Globus pallidus (tissue), 1 donor: ENCODE results near the gene PLD2.
"Not testable (repeated sequence)": the region's sequence is repeated elsewhere in the genome, so short reads cannot be mapped to it uniquely, and the experiment has no call there.

ENCODE experiments used
- DNase-seq: peaks from one replicate; pipeline ENCODE4 v3.0.0-alpha.2; 2015; ENCODE audit warnings: low spot score

PLD2 gene

DNA sequence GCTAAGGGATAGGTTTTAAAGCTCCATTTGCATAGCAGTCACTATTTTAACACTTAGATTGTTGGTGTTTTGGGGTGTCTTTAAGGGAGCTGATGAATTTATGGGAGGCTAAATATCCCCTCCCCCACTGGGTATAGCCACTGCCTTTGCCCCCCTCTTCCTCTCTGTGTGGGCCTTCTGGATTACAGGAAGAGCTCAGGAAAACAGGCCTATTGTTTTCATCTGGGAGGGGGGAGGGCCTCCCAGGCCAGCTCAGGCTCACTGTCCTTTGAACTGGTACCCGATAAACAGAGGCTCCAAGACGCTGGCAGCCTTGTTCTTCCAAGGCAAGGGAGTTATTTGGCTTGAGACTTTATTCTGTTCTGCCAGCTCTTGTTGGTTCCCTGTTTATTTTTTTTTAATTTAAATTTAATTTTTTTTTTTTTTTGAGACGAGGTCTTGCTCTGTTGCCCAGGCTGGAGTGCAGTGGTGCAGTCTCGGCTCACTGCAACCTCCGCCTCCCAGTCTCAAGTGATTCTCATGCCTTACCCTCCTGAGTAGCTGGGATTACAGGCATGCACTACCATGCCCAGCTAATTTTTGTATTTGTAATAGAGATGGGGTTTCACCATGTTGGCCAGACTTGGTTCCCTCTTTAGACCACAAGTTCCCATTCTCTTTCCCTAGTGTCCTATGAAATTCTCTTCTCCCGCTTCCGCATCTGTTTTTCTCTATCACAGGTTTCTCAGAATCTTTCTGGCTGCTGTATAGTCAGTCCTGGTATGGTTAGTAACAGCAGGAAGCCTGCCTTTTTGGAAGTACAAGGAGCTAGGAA is 51.3 kb downstream of the PLD2 start:
- DNase-seq, result peak; percentile 98

- peak; percentile 69 for DNase-seq
Measured at GRCh38 chr17:4858882-4859260, 51.9 kb downstream of the PLD2 start.

GRCh38 chr17:4859816-4860625 is 53.1 kb downstream of the PLD2 start:
- peak; percentile 77 for DNase-seq

GRCh38 chr17:4860651-4861050 is 53.7 kb downstream of the PLD2 start:
- DNase-seq, result no peak

DNA sequence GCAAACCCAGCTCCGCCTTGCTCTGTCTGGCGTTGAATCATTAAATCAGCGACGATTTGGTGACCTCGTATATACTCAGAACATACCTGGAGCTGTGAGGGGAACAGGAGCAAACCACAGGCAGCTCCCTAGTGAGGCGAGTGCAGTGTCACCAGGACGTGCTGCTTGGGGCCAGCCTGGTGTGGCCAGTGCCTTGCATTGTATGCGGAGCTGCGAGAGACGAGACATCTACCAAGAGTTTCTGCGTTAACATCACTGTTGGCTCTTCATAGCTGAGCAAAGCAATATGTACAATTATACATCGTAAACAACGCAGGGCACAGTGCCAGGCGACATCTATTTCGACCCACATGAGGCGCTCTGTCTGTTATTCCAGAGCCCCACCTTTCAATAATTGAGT is 54.1 kb downstream of the PLD2 start:
- DNase-seq, result peak; percentile 54

GRCh38 chr17:4862720-4863119 is 55.8 kb downstream of the PLD2 start:
- DNase-seq, result no peak

DNA sequence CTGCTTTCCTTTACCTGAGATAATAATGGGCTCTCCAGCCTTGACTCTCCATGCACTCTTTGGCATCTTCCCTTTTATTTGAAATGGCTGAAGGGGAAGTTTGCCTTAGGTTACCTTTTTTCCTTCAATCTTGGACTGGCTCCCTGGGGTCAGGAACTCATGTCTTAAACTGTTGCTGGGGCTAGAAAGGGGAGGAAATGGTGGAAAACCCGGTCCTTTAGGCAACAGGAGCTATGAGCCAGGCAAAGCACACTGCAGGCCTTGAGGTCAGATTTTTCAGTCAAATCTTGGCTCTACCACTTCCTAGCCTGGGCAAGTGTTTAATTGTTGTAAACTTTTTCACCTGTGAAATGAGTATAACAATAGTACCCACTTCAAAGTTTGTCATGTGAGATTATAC is 56.4 kb downstream of the PLD2 start:
- DNase-seq, result no peak

DNA sequence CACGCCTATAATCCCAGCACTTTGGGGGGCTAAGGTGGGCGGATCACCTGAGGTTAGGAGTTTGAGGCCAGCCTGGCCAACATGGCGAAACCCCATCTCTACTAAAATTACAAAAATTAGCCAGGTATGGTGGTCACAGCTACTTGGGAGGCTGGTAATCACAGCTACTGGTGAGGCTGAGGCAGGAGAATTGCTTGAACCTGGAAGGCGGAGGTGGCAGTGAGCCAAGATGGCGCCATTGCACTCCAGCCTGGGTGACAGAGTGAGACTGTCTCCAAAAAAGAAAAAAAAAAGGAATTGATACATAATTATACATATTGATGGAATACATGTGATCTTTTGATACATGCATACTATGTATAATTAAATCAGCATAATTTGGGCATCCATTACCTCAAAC is 60.6 kb downstream of the PLD2 start:
- DNase-seq, result not testable (repeated sequence)

DNA sequence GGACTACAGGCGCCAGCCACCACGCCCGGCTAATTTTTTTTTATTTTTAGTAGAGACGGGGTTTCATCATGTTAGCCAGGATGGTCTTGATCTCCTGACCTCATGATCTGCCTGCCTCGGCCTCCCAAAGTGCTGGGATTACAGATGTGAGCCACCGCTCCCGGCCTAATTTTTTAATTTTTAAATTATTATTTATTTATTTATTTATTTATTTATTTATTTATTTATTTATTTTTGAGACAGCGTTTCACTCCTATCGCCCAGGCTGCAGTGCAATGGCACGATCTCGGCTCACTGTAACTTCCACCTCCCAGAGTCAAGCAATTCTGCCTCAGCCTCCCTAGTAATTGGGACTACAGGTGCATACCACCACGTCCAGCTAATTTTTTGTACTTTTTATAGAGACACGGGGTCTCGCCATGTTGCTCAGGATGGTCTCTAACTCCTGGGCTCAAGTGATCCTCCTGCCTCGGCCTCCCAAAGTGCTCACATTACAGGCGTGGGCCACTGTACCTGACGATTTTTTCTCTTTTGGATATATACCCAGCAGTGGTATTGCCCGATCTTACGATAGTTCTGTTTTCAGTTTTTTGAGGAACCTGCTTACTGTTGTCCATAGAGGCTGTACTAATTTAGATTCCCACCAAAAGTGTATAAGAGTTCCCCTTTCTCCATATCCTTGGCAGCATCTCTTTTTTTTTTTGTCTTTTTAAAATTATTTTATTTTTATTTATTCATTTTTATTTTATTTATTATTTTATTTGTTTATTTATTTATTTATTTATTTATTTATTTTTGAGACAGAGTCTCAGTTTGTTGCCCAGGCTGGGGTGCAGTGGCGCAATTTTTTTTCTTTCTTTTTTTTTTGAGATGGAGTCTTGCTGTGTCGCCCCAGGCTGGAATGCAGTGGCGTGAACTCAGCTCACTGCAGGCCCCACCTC is 62.4 kb downstream of the PLD2 start:
- not testable (repeated sequence) for DNase-seq

DNA sequence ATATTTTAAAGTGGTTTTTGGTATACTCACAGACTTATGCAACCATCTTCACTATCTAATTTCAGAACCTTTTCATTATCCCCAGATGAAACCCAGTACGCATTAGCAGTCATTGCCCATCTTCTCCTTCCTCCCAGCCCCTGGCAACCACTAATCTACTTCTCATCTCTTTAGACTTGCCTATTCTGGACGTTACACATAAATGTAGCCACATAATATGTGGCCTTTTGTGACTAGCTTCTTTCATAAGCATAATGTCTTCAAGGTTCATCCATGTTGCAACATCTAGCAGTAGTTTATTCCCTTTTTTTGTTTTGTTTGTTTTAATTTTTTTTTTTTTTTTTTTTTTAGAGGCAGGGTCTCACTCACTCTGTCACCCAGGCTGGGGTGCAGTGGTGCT is 63.9 kb downstream of the PLD2 start:
- no peak for DNase-seq

- DNase-seq, result peak; percentile 79
Measured at GRCh38 chr17:4872786-4873185, 65.8 kb downstream of the PLD2 start.
